NOMO-1 (cell line): Measurements from ENCODE around the gene DOCK7.
A peak's percentile ranks its signal among the peaks of the same experiment; 100 is the strongest.

Experiments
- DNase-seq, 2 experiments: peaks; one replicate each; lab custom pipeline; 2025; ENCODE audit not compliant: unreplicated experiment in 2 of 2; lab: John Stamatoyannopoulos, UW

DOCK7 gene

DNA sequence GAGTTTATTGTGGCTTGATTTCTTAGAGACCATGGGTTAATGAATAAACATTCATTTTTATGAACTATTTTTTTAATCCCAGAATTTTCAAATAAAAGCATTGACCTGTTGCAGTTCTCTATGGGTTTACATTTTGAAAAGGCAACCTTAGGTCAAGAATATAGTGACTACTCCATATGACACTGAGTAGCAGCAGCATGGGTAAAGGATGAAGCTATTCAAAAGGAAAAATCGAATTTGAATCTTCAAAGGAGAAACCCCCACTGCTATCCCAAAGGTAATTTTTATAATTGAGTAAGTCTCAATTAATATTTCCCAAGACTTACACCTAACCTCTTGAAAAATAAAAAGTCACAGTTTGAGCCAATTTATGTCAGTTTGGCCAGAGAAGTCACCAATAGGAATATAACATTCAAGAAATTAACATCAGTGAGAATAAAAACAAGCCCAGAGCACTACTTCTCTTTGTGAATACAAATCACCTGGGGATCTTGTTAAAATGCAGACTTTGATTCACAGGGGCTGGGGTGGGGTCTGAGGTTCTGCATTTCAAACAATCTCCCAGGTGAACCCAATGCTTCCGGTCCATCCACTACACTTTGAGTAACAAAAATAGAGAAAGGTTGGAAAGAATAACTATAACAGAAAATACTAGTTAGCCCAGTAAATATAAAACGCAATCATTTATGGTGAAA is 211.5 kb downstream of the DOCK7 start:
- DNase-seq, result no peak

DNA sequence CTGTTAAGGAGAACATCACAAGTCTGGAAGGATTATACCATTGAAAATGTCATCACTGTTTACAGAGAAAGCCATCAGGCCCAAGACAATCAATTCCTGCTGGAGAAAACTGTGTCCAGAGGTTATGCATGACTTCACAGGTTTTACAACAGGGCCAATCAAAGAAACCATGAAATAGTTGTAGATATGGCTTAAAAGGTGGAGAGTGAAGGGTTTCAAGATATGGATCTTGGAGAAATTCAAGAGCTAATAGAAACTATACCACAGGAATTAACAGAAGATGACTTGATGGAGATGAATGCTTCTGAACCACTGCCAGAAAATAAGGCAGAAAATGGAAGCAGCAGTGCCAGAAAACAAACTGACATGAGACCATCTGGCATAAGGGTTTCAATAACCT is 221.1 kb downstream of the DOCK7 start:
- DNase-seq, result no peak

DNA sequence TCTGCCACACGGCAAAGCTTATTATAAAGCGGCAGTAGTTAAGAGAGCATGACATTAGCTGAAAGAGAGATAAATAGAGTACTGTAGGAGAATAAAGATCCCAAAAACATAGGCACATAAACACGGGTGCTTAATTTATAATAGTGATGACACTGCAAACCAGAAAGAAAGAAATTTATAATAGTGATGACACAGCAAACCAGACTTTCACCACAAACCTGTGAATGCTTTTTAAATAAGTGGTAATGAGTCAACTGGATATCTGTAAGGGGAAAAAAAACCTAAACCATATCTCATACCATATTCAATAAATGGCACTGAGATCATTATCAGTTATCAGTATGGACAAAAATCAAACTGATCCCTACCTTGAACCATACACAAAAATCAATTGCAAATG is 225.8 kb downstream of the DOCK7 start:
- no peak for DNase-seq

DNA sequence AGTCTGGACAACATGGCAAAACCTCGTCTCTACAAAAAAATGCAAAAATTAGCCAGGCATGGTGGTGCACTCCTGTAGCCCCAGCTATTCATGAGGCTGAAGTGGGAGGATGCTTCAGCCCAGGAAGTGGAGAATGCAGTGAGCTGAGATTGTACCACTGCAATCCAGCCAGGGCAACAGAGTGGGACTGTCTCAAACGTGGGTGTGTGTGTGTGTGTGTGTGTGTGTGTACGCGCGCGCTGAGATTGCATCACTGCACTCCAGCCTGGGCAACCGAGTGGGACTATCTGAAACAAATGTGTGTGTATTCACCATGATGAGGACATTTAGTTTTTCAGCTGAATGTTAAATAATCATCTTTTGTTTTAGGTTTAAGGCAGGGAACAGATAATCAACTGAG is 230.2 kb downstream of the DOCK7 start:
- no peak for DNase-seq

DNA sequence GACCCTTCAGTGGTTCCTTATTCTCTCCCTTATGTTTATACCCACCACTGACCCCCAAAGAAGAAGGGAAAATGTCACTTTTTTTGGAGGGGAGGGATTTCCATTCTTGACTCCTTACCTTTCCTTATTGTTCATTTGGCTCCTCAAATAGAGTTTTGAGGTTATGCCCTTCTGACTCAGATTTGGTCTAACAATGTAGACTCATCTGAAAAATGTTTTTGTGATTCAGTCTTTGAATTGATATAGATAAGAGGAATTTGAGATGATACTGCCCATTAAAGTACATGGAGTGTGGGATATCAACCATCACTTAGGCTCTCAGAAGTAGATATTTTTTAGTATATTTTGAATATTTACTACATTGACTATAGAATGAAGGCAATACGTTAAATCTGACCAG is 235.2 kb downstream of the DOCK7 start:
- DNase-seq, result no peak

DNA sequence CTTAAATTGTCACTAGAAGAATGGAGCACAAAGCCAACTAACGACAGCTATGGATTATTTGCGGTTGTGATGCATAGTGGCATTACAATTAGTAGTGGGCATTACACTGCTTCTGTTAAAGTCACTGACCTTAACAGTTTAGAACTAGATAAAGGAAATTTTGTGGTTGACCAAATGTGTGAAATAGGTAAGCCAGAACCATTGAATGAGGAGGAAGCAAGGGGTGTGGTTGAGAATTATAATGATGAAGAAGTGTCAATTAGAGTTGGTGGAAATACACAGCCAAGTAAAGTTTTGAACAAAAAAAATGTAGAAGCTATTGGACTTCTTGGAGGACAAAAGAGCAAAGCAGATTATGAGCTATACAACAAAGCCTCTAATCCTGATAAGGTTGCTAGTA is 237.9 kb downstream of the DOCK7 start:
- DNase-seq, result no peak

DNA sequence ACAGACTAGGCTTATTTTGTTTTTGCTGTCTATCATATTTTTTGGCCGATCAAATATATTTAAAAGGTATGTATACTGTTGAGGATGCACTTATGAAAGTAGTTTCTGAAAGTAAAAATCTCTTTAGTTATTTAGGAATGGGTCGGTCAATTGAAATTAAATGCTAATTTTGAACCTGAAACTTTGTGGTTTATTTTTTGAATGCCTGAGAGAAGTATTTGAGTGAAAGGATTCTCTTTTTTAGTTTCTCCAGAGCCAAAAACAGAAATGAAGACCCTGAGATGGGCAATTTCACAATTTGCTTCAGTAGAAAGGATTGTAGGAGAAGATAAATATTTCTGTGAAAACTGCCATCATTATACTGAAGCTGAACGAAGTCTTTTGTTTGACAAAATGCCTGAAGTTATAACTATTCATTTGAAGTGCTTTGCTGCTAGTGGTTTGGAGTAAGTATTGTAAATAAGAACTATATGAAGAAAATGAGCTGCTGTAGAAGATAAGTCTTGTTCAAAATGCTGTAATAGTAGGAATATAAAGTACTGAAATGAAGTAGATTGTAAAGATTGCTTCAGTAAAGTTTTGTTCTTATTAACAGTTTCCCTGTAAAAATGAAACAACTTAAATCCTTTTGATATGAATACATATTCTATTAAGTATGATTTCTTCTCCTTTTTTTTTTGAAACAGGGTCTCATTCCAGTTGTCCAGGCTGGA is 239.8 kb downstream of the DOCK7 start:
- DNase-seq, result no peak

DNA sequence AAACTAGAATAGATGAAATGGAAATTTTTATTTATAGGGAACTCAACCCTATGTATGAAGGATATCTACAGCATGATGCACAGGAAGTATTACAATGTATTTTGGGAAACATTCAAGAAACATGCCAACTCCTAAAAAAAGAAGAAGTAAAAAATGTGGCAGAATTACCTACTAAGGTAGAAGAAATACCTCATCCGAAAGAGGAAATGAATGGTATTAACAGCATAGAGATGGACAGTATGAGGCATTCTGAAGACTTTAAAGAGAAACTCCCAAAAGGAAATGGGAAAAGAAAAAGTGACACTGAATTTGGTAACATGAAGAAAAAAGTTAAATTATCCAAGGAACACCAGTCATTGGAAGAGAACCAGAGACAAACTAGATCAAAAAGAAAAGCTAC is 243.5 kb downstream of the DOCK7 start:
- DNase-seq, result no peak

DNA sequence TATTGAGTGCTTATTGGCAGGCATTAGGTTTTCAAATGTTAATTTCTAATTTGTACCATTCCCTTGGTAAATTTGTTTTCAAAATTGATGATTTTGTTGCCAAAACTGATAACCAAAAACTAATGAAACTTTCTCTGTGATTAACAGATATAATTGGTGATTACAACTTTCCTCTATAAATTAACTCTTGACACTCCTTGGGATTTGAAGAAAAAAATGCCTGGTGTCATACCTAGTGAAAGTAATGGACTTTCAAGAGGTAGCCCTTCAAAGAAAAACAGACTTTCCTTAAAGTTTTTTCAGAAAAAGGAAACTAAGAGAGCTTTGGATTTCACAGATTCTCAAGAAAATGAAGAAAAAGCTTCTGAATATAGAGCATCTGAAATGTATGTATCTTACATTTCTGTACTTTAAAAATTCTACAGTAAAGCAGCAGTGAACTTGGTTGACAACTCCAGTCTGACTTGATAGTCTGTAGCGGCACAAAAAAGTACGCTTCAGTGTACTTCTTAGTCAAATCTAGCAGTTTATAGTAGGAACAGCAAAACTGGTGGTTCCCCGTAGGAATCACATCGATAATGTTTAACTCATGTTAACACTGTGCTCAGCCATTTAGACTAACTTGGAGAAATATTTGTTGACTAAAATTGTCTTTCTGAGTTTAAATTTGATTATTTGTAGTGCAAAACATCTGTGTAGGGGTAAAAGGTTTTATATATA is 248.4 kb downstream of the DOCK7 start:
- no peak for DNase-seq

DNA sequence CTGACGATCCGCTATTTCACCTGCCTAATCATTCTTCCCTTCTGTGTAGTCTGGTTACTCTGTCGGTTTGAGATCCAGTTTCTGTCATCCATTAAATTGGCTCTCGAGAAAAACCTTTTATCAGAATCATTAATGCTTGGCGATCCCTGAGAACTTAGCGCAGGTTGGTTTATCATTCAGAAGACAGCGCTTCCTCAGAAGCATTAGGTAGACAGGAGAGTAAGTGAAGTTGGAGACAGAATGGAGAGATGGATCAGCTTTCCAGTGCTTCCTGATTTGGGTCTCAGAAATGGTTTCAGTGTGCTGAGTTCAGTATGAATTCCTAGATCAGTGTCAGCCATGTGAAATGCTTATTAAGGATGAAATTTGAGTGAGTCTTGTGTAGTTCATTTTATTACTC is 250.0 kb downstream of the DOCK7 start:
- DNase-seq, result no peak

DNA sequence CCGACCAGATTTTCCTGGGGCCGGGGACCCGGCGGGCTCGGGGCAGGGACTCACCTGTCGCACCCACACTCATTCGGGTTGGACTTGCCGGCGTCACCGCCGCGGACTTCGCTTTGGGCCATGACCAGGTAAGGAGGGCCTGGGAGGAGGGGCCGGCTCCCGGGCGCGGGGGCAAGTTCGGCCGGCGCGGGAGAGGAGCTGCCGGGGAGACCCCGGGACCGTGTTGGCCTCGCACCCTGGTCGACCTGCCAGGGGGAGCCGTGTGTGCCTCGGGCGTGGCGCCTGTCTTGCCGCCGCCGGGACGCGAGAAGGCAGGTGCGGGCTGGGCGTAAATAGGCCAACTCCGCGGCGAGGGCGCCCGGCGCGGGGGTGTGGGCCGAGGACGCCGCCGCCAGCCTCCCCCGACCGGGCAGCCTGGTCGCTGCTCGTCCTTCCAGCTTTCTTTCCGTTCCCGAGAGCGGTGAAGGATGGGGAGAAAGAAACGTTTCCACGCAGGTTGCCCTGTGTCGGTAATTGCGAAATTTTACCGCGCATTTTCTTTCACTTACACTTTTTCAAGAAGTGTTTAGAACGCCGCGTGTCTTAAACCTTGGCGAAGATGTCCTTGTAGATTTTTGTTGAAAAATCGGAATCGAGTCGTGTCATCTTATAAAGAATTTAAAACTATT is 250.8 kb downstream of the DOCK7 start:
- DNase-seq, result peak; percentile 19 to 25

DNA sequence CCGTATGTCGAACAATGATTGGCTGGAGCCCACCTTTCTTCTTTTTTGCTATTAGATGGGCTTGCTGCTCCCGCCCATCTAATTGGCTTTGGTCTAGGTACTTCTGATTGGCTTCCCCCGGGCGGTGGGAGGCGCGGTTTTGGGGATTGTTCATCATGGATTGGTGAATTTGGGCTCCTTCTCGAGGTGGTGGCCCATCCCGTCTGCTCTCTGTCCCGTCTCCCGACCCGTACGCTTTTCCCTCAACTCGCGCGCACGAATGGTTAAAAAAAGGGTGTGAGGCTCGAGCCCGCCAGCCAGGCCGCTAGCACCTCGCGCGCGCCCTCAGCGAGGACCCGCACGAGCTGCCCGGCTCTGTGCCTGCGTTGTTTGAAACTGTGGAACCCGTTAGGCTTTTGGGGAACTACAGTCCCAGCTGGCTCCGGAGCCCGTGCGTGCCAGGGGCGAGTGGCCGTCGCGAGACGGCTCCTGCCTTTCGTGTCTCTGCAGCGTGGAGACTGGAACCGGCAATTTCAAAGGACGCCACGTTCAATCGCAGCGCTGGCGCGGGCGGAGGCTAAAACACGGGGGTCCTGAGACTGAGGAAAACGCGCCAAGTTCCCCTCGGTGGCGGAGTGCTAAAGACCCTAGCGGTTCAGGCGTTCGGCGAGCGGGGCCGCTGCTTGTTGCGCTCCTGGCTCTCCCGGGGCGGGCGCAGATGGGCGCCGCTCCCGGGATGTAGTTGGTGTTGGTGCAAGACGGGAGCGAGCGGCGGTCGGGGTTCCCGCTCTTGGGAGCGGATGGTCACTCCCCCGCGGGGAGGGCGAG is 251.5 kb downstream of the DOCK7 start, which contains the start of gene USP1:
TSS of gene USP1 (plus strand) at position 584 of the 807 bp plus-strand sequence. CDS start 2,819 bp downstream, outside the sequence.
- DNase-seq, result peak; percentile 99 to 100

DNA sequence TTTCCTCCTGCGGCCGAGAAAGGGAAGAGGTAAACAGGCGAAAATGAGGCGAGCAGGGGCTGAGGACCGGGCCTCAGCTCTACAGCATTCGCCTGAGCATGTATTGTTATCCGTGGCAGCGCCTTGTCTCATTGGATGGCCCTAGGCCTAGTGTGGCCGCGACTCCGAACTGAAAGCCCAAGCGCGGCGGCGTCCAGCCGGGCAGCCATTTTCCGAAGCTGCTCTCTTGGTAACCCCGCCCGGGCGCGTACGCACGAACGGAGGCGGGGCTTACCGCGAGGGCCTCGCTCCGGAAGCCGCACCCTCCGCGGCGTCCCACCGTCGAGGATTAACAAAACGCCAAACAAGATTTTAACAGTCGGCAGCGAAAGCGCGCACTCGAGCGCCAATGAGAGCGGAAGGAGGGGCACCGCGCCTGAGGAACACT is 252.1 kb downstream of the DOCK7 start:
- DNase-seq, result peak in 1 of 2 experiments; percentile 72

DNA sequence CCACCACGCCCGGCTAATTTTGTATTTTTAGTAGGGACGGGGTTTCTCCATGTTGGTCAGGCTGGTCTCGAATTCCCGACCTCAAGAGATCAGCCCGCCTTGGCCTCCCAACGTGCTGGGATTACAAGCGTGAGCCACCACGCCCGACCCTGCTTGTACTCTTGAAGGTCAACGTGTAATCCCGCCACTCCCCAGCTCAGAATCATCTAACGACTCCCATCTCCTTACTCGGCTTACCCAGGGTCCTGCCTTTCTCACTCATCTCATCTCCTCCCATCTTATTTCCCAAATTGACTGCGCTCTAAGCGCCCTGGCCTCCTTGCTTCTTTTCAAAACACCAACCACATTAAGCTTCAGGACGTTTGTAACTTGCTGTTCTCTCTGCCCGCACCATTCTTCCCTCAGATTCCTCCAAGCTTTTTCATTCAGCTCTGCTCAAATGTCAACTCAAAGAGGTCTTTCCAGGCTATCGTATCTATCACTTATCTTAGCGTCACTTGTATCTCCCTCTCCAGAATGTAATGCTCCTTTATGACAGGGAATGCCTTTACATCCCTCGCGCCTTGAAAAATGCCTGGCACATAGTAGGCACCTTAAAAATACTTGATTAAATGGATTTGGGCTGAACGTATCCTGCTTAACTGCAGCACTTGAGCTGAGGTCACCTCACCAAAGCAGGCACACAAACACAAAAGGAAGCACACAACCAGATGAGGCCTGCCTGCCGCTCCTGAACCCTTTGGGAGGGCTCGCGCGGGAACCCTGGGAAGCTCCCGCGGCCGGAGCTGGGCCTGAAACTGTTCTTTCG is 252.8 kb downstream of the DOCK7 start:
- peak in 1 of 2 experiments; percentile 80 for DNase-seq

DNA sequence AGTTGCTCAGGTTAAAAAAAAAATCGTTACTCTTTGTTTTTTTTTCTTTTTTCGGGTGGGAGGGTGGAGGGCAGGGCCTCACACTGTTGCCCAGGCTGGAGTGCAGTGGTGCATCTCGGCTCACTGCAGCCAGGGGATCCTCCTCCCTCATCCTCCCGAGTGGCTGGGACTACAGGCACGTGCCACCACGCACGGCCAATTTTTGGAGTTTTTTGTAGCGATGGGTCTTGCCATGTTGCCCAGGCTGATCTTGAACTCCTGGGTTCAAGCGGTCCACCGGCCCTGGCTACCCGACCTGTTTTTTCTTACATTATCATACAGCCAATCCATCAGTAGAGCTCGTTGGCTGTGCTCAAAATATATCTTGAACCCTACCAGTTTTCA is 253.6 kb downstream of the DOCK7 start:
- DNase-seq, result no peak

DNA sequence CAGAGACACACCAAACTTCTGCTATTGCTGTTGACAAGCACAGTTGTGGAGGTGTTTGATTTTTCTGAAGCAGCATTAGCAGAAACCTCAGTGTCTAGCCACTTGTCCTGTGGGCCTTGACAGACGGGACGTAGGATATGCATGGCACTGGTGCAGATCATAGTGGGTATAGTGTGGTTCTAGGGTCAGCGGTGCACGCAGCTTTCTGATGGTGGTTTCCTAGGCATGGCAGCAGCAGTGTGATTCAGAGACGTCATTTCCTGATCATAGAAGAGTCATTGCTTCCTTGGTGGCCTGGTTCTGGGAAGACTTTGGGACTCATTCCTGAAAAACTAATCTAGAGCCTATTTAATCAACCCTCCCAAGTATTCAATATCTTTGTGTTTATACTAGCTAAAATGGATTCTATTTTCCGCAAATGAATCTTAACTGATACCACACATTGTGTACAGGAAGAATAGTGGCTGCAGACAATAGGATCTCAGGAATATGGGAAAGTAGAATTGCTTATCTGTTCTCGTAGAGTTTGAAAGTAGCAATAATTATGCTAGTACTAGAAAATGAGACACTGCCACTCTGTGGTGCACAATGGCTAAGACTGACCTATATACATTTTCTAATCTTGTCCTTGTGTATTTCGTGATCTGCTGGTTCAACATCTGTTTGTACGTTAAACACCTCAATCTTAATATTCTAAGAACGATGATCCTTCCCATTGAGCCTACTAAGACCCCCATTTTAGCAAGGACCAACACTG is 254.1 kb downstream of the DOCK7 start:
- peak in 1 of 2 experiments; percentile 13 for DNase-seq

DNA sequence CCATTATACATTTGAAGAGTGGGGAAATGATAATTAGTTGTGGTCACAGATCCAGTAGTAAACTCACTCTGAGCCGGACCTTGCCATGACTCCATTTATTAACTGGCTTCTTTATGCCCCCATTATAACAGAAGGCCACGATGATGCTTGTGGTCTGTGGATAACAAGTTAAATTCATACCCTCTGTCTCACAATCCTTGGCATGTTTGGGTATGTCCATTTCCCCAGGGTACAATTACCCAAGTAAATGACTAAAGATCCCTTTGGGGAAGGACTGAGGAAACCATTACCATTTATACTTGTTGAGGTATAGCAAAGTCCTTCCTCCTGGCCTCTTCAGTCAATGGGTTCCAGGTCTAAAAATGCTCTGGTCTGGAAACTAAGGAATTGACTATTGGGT is 258.6 kb downstream of the DOCK7 start:
- no peak for DNase-seq

DNA sequence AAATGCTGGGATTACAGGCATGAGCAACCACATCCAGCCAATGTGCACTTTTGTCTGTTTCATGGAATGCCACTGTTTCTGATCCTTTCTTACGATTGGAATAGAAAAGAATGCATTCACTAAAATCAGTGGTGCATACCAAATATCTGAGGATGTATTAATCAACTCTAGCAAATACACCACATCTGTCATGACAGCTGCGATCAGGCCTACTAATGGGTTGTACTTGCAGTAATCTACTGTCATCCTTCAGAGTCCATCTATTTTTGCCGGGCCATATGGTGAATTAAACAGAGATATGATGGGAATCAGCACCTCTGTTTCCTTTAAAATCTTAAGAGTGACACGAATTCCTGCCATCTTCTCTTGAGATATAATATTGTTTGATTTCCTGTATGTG is 259.8 kb downstream of the DOCK7 start:
- no peak for DNase-seq

DNA sequence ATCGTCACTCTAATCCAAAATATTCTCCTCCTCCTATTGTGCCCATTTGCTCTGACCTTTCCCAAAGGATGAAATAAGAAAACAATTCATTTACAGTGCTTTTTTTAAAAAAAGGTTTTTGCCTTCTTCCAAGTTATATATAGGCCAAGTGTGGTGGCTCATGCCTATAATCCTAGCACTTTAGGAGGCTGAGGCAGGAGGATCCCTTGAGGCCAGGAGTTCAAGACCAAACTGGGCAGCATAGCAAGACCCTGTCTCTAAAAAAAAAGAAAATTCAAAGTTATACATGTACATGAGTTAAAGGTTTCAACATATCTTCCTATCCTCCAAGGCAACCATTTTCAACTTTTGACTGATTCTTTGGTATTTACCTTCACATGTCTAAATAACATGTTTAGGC is 261.4 kb downstream of the DOCK7 start:
- DNase-seq, result no peak
